Activated T-cell treated with anti-CD3 and anti-CD28 coated beads, Interleukin-2, amount 50 U/mL, for 4 hours (primary cell): Measurements from ENCODE around the gene CAMK1D. TPM values are rescaled to one million over a fixed set of nuclear protein-coding genes. Genes with fewer than 3 reads are reported as not detected.

Source experiments
- ATAC-seq, 2 donors: fragments of 200-7000 bp; cut with Tn5 transposase; one replicate each; pipeline ENCODE4 v1.10.0; 2021
- DNase-seq: peaks from one replicate; pipeline ENCODE4 v3.0.0-alpha.2; 2020
- H3K27me3 Mint-ChIP-seq: one replicate; pipeline ENCODE4 v1.8.0; 2021; ENCODE audit warnings: low read depth, mixed read lengths
- H3K36me3 Mint-ChIP-seq: one replicate; pipeline ENCODE4 v1.8.0; 2022; ENCODE audit warnings: mixed read lengths; ENCODE audit not compliant: insufficient read depth
- H3K4me1 Mint-ChIP-seq: one replicate; pipeline ENCODE4 v1.8.0; 2021; ENCODE audit warnings: low read depth, mixed read lengths
- H3K4me3 Mint-ChIP-seq: one replicate; pipeline ENCODE4 v1.8.0; 2021; ENCODE audit warnings: mild to moderate bottlenecking, moderate library complexity, mixed read lengths
- H3K9me3 Mint-ChIP-seq: one replicate; pipeline ENCODE4 v1.8.0; 2021; ENCODE audit warnings: mixed read lengths
- total RNA-seq, 3 donors: library from RNA; stranded (reverse); gene quantifications; one replicate each; pipeline ENCODE4 v1.2.1, GENCODE V29; 2021

CAMK1D gene
- total RNA-seq, 3 donors from 2014 or later: 6.3 to 7.8 (median 6.7) TPM

DNA sequence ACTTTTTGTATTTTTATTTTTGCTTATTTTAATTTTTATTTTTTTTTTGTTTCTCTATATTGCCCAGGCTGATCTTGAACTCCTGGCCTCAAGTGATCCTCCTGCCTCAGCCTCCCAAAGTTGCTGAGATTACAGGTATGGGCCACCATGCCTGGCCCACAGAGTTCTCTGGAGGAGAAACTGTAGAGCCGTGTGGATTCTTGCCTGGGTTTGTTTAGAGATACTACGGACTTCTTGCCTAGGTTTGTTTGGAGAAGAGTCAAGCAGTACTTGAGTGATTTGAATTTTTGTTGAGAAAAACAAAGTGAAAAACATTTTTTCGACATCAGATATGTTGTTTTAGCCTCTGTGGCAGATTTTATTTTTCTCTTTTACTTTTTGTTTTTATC, 99.0 kb downstream of the CAMK1D start:
- Mint-ChIP-seq H3K9me3 (no peaks in the 10 kb centered on the region), H3K4me1 (peaks cover 44% of the 10 kb centered on the region), H3K27me3 (no peaks in the 10 kb centered on the region), H3K4me3 (peak overlapping the region; percentile 30), H3K36me3 (no peaks in the 10 kb centered on the region)
- no peak for DNase-seq
- peak in 1 of 2 donors; percentile 2 for ATAC-seq

DNA sequence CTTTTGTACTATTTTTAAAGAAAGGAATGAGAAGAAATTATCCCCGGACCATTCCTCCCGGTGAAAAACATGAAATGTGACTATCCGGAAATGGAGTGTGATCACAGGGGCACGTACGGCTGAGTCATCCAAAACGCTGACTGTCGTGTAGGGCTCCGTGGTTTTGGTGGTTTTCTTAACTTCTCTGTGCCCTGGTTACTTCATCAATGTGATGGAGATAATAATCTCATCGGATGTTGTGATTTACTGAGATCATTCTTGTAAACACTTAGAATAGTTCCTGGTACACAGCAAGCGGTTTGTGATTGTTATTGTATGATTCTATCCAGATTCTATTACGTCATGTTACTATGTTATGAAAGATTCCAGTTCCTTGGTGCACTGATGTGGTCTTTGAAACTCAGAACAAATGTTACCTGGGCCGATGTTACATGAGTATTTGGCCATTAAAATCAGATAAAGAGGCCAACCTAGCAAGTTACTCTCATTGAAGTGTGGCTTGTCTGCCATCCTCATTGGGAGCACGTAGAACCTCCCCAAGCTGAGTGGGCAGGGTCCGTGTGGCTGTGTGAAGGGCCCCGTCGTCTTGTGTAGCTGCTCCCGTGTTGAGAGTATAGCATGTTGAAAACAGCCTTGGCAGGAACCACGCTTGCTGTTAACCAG, 99.5 kb downstream of the CAMK1D start:
- peak; percentile 62 for DNase-seq
- peaks cover 4% of the 10 kb centered on the region for H3K36me3 Mint-ChIP-seq

DNA sequence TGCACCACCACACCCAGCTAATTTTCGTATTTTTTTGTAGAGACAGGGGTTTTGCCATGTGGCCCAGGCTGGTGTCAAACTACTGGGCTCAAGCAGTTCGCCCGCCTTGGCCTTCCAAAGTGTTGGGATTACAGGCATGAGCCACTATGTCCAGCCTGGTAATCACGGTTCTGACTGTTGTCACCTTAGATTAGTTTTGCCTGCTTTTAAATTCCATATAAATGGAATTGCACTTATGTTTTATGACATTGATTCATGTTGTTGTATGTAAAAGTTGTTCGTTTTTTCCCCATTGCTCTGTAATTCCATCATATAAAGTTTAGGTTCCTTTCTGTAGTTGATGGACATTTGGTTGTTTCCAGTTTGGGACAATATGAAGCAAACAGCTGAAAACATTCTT, 106.0 kb downstream of the CAMK1D start:
- H3K4me1 Mint-ChIP-seq: peaks cover 4% of the 10 kb centered on the region
- H3K36me3 Mint-ChIP-seq: peaks cover 9% of the 10 kb centered on the region
- no peaks in the 10 kb centered on the region for H3K9me3 Mint-ChIP-seq
- H3K27me3 Mint-ChIP-seq: no peaks in the 10 kb centered on the region
- H3K4me3 Mint-ChIP-seq: no peak overlapping the region
- DNase-seq: no peak
- no peak for ATAC-seq

More for the DNA sequence above, 99.5 kb downstream of the CAMK1D start:
- no peaks in the 10 kb centered on the region for H3K27me3 Mint-ChIP-seq
- H3K4me1 Mint-ChIP-seq: peaks cover 44% of the 10 kb centered on the region
- ATAC-seq: peak; percentile 96
- H3K4me3 Mint-ChIP-seq: peak overlapping the region; percentile 30
- H3K9me3 Mint-ChIP-seq: no peaks in the 10 kb centered on the region

DNA sequence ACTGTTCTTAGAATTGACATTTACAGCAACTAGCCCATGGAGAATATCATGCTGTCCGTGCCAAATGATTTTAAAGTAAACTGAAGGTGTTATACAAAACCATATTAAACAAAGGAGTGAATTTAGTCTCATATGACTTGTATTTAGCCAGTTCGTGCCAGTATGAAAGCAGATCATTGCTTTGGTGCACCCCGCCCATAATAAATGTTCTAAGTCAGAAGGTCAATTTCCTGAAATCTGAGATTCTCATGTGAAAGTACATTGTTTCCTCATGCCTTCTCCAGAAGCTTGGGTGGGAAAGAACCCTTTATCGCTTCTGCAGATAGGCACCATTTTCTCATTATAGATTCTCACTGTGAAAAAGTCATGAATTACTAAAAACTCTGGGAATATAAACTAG, 106.4 kb downstream of the CAMK1D start:
- H3K4me1 Mint-ChIP-seq: peaks cover 4% of the 10 kb centered on the region
- no peak overlapping the region for H3K4me3 Mint-ChIP-seq
- H3K27me3 Mint-ChIP-seq: no peaks in the 10 kb centered on the region
- DNase-seq: no peak
- no peak for ATAC-seq
- H3K9me3 Mint-ChIP-seq: no peaks in the 10 kb centered on the region
- H3K36me3 Mint-ChIP-seq: peaks cover 9% of the 10 kb centered on the region

DNA sequence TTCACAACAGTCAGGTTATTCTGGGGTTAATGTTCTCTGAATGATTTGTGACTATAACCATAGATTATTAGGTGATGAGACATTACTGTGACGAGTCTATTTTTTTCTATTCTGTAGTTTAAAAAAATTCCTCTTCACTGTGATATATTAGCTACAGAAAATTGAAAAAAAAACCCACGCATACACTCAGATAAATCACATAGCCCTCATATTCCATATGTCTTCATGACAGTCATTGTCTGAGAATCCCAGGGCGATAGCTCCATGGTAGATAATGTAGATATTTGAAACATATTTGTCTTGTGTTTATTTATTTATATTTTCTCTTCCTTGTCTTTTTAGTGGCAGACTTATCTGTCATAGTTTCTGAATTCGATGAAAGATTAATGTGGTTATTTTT, 110.0 kb downstream of the CAMK1D start:
- Mint-ChIP-seq H3K27me3 (no peaks in the 10 kb centered on the region), H3K9me3 (no peaks in the 10 kb centered on the region)

DNA sequence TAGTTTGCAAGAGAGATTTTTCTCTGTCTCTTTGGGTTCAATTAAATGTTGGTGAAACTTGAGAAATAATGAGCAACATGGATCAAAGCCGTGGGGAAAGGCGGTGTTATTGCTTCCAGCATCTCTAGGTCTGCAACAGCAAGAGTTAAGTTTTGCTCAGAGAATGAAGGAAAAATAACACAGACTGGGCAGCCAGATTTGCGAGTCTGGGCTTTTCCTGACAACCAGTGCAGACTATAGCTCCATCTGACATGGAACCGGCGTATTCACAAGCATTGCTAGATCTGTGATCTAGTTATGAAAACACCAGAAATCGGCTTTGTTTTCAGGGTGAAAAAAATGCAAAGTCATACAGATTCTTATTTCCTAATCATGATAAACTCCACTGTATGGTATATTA, 110.4 kb downstream of the CAMK1D start:
- H3K36me3 Mint-ChIP-seq: peaks cover 7% of the 10 kb centered on the region
- H3K4me3 Mint-ChIP-seq: no peak overlapping the region
- no peak for ATAC-seq
- no peaks in the 10 kb centered on the region for H3K27me3 Mint-ChIP-seq
- no peaks in the 10 kb centered on the region for H3K9me3 Mint-ChIP-seq
- H3K4me1 Mint-ChIP-seq: peaks cover 8% of the 10 kb centered on the region
- no peak for DNase-seq

More for the DNA sequence above, 110.0 kb downstream of the CAMK1D start:
- H3K36me3 Mint-ChIP-seq: peaks cover 7% of the 10 kb centered on the region
- H3K4me3 Mint-ChIP-seq: no peak overlapping the region
- DNase-seq (no peak), ATAC-seq (no peak)
- H3K4me1 Mint-ChIP-seq: peaks cover 8% of the 10 kb centered on the region

DNA sequence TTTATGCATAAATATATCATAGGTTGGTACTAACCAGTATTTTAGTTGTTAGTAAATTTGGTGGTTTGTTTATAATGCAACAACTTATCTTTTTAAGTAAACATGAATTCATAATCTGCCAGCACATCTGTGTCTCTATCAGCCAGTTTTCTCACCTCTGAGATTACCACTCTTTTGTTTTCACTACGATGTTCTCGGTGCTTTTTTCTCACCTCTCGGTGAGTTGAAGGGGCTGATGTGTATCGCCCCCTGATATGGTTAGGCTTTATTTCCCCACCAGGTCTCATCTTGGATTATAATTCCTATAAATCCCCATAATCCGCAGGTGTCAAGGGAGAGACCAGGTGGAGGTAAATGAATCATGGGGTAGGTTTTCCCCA, 114.1 kb downstream of the CAMK1D start:
- ATAC-seq: no peak
- no peaks in the 10 kb centered on the region for H3K9me3 Mint-ChIP-seq

DNA sequence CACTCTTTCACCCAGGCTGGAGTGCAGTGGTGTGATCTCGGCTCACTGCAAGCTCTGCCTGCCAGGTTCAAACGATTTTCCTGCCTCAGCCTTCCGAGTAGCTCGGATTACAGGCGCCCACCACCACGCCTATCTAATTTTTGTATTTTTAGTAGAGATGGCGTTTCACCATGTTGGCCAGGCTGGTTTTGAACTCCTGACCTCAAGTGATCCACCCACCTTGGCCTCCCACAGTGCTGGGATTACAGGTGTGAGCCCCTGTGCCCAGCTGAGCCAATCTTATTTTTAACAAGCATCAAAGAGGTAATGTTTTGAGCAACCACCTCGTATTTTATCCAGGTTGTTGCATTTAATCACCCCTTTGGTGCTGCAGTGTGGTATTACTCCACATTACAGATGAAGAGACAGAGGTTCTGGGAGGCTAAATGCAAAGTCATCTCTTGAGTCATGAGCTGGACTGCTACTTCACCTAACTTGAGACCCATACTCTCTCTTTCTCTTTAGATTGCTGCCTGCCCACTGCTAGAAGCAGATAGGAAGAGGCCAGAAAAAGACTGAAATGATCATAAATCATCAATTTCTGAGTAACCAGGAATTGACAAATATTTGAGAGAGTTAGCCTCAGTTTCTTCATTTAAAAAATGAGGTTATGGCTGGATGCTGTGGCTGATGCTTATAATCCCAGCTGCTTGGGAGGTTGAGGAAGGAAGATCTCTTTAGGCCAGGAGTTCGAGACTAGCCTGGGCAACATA, 116.2 kb downstream of the CAMK1D start:
- ATAC-seq: peak in 1 of 2 donors; percentile 46
- Mint-ChIP-seq H3K36me3 (peaks cover 2% of the 10 kb centered on the region), H3K27me3 (no peaks in the 10 kb centered on the region), H3K9me3 (no peaks in the 10 kb centered on the region), H3K4me3 (no peak overlapping the region), H3K4me1 (peaks cover 9% of the 10 kb centered on the region)
- DNase-seq: no peak

More for the DNA sequence above, 114.1 kb downstream of the CAMK1D start:
- Mint-ChIP-seq H3K27me3 (no peaks in the 10 kb centered on the region), H3K4me3 (no peak overlapping the region), H3K36me3 (peaks cover 2% of the 10 kb centered on the region), H3K4me1 (peaks cover 9% of the 10 kb centered on the region)
- DNase-seq: no peak

DNA sequence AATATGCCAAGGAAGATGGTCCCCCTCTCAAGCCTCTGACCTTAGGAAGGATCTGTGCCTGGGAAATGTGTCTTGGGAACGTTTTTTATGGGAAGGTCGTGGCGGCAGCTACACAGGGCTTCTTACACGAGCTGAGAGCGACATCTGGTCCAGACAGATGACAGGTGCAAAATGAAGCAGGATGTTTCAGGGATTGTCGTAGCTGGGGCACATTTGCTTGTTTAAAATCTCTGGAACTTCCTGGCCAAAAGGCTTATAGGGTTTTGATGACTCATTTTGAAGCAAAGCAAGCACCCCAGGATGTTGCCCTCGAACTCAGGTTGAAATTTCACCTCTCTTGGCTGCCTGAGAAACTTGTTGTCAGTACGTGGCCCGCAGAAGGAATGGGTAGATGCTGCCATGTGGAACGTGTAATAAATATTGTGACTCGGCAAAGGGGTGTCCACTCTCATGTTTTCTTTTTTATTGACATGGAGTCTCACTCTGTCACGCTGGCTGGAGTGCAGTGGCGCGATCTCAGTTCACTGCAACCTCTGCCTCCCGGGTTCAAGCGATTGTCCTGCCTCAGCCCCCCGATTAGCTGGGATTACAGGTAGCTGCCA, 117.5 kb downstream of the CAMK1D start:
- no peaks in the 10 kb centered on the region for H3K9me3 Mint-ChIP-seq
- DNase-seq (no peak), ATAC-seq (no peak)
- peaks cover 2% of the 10 kb centered on the region for H3K36me3 Mint-ChIP-seq
- H3K4me3 Mint-ChIP-seq: no peak overlapping the region
- peaks cover 13% of the 10 kb centered on the region for H3K4me1 Mint-ChIP-seq
- no peaks in the 10 kb centered on the region for H3K27me3 Mint-ChIP-seq

DNA sequence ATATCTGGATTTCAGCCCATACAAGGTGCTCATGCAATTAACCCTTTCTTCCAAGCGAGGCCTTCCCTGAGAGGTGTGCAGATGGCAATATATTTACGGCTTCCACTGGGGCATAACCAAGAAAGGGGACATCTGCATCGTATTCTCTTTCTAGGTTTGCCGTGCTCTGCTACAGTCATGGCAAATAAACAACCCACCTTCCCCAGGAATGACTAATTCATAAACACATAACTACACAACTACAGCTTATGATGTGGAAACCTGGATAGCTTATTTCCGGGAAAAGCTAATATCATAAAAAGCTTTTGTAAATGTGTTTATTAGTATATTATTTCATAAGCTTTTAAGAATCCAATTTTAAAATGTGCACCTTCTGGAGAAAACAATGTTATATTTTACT, 120.0 kb downstream of the CAMK1D start:
- H3K27me3 Mint-ChIP-seq: no peaks in the 10 kb centered on the region
- H3K4me3 Mint-ChIP-seq: no peak overlapping the region
- H3K4me1 Mint-ChIP-seq: peaks cover 13% of the 10 kb centered on the region
- no peak for DNase-seq
- H3K9me3 Mint-ChIP-seq: no peaks in the 10 kb centered on the region
- no peak for ATAC-seq
- H3K36me3 Mint-ChIP-seq: peaks cover 3% of the 10 kb centered on the region

DNA sequence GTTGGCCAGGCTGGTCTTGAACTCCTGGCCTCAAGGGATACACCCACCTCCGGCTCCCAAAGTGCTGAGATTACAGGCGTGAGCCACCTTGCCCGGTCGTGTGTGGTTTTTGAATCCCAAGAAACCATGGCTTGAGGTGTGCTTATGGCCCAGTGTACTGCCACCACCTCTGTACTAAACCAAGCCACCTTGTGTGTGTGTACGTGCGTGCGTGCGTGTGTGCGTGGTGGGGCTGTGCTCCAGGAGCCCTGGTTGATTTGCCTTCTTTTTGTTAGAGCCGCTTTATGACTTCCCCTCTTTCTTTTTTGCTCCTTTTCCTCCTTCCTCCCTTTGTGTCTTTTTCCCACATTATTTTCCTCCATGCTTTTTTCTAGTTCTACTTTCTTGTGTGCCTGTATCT, 121.4 kb downstream of the CAMK1D start:
- peaks cover 13% of the 10 kb centered on the region for H3K4me1 Mint-ChIP-seq
- no peak for ATAC-seq
- no peaks in the 10 kb centered on the region for H3K27me3 Mint-ChIP-seq
- no peak overlapping the region for H3K4me3 Mint-ChIP-seq
- no peak for DNase-seq
- no peaks in the 10 kb centered on the region for H3K9me3 Mint-ChIP-seq
- H3K36me3 Mint-ChIP-seq: peaks cover 10% of the 10 kb centered on the region

DNA sequence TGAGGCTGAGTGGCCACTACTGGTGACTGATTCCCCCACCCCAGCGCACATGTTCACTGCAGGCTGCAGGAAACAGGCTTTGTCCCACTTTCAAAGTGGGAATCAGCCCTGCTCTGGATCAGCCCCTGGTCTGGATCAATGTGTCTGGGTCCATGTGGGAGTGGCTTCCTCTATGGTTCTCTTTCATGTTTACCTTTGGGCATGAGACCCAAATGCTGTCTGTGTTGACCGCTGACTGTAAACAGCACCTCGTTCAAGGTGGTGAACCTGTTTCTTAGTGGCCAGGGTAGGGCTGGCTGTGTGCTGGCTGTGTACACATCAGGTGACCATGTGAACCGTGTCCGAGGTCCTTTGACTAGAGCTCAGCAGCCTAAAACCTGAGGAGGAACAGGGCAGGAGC, 121.8 kb downstream of the CAMK1D start:
- no peak for ATAC-seq
- peaks cover 13% of the 10 kb centered on the region for H3K4me1 Mint-ChIP-seq
- H3K4me3 Mint-ChIP-seq: no peak overlapping the region
- DNase-seq: no peak
- no peaks in the 10 kb centered on the region for H3K27me3 Mint-ChIP-seq
- no peaks in the 10 kb centered on the region for H3K9me3 Mint-ChIP-seq
- peaks cover 10% of the 10 kb centered on the region for H3K36me3 Mint-ChIP-seq

DNA sequence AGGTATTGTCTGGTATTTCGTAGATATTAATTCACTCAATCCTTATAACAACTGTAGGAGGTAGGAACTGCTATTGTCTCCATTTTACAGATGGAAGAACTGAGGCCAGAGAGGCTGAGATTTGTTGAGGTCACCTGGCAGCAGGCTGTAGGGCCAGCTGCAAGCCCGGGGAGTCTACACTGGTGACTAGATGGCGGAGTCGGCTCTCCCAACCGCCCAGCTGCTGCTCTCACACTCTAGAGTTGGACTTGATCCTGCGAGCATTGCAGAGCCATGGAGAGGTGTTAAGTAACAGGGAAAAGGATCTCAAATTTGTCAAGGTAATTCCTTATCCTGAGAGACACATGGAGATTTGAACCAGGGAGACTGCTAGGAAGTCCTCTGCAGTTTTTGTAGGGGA, 124.1 kb downstream of the CAMK1D start:
- Mint-ChIP-seq H3K4me3 (no peak overlapping the region), H3K9me3 (no peaks in the 10 kb centered on the region), H3K4me1 (peaks cover 9% of the 10 kb centered on the region), H3K36me3 (peaks cover 18% of the 10 kb centered on the region), H3K27me3 (no peaks in the 10 kb centered on the region)
- ATAC-seq (no peak), DNase-seq (no peak)

DNA sequence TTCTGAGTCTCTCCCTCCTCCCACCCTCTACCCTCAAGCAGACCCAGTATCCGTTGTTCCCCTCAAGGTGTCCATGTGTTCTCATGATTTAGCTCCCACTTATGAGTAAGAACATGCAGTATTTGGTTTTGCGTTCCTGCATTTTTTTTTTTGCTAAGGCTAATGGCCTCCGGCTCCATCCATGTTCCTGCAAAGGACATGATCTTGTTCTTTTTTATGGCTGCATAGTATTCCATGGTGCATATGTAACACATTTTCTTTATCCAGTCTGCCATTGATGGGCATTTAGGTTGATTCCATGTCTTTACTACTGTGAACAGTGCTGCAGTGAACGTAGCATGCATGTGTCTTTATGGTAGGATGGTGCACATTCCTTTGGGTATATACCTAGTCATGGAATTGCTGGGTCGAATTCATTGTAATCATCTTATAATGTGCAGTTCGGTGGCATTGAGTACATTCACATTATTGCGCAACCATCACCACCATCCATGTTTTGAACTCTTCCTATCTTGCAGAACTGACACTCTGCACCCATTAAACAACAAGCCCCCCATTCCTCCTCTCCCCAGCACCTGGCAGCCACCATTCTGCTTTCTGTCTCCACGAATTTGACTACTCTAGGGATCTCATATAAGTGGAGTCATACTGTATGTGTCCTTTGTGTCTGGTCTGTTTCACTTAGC, 125.5 kb downstream of the CAMK1D start:
- DNase-seq: no peak
- Mint-ChIP-seq H3K36me3 (peaks cover 18% of the 10 kb centered on the region), H3K27me3 (no peaks in the 10 kb centered on the region), H3K9me3 (no peaks in the 10 kb centered on the region), H3K4me1 (peaks cover 13% of the 10 kb centered on the region), H3K4me3 (no peak overlapping the region)
- no peak for ATAC-seq
